CD1c-positive myeloid dendritic cell (primary cell): Measurements from ENCODE around the gene BDP1.
"Not testable (repeated sequence)": the region's sequence is repeated elsewhere in the genome, so short reads cannot be mapped to it uniquely, and the experiment has no call there.

Source experiments
- DNase-seq: peaks from one replicate; pipeline ENCODE4 v3.0.0-alpha.2; 2016; ENCODE audit errors: extremely low spot score

The BDP1 gene, protein sequence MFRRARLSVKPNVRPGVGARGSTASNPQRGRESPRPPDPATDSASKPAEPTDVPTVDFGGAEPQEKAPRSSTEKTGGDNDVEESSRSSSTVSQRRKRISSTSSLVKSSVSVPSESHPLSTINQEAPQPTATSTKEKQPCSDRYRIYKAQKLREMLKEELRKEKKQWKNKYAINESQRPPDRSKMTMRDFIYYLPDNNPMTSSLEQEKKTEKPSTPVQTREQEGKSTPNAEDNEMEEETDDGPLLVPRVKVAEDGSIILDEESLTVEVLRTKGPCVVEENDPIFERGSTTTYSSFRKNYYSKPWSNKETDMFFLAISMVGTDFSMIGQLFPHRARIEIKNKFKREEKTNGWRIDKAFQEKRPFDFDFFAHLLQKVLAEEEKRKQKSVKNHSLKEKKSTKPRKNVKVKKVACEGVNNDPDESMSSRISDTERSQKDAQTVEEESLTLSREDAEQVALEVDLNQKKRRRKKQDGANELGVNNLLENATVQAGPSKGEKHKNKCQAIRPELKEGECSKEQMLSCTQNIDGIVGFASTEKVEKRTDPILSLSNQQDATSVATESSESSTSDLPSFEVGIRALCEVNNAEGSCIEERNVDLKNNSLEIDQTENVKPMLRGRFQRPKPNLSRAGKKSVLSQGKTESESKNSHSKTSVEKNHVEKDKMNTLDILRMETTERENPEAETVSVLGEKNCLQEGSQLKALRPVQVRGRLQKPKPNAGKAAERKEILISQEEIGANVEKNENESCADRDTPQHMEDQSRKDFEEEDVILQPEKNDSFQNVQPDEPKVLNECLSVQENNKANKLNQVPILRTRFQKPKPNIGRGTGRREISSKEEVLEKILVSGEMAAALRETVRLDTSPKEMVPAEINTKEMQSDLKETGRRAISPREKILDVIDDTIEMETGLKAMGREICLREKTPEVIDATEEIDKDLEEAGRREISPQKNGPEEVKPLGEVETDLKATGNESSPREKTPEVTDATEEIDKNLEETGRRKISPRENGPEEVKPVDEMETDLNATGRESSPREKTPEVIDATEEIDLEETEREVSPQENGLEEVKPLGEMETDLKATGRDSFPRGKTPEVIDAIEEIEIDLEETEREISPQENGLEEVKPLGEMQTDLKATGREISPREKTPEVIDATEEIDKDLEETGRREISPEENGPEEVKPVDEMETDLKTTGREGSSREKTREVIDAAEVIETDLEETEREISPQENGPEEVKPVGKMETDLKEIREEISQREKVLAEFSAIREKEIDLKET (N-terminal part only)

DNA sequence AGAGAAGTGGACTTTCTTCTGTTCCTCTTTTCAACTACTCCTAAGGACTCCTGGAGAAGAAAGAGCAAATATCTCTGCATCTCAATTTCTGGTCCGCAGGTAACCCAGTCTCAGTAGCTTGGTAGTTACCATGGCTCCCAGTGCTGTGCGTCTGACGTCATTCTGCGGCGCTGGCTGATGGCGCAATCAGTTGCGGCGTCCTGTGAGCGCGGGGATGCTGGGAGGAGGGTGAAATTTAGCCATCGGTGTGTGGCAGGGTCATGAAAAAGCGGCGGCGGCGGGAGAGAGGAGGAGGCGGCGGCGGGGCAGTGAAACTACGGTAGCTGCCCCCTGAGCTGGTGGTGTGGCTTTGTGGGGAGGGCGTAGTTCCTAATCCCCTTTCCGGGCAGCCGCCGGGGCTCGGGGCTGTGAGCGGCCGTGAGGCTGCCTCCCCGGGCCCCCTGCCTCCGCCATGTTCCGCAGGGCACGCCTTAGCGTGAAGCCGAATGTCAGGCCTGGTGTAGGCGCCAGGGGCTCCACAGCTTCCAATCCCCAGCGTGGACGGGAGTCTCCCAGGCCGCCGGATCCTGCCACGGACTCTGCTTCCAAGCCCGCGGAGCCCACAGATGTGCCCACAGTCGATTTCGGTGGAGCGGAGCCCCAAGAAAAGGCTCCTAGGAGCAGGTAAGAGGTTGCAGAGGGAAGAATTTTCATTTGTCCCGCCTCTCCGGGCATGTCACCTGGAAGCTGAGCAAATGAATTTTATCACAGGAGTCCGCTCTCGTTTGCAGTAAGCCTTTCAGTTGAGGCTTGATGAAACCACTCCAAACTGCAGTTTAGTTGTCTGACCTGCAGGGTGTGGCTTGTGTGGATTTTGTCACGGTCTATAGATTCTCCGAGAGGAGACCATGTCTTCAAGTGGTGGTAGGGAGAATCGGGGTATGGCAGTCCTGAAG, at the start of gene BDP1:
BDP1 (plus strand) TSS at position 225 of the 935 bp plus-strand sequence; CDS start at position 452, 227 bp downstream.
- DNase-seq: peak; percentile 95

DNA sequence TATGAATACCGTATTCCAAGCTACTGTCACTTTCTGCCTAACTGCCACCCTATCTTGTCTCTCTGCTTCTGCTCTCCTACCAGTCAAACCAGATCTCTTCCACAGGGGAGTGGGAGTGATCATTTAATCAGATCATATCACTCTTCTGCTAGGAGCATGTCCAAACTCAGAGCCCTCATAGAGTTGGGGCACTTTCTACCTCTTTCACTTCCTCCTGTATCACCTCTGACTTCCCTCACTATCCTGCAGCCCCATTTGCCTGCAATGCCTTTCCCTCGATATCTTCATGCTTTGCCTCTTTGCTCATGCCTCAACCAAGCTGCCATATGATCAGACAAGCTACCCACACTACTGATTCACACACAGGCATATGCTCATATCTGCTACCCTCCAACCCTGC, 45.4 kb upstream of the BDP1 start:
- not testable (repeated sequence) for DNase-seq

DNA sequence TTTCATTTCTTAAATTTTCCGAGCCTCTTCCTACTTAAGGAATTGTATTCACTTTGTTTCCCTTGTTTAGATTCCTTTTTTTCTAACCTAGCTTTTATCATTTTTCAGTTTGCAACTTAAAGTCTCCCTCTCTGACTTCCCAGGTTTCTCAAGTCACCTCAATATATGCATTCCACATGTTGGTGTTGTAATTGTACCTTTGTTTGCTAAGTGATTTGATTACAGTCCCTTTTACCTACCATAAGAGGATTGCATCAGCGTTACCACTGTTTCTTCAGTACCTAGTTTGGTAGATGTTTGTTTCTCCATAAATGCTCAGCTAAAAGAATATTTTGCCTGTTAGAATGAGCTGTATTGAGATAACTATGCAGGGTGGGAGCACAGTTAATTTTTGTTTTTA, 39.8 kb upstream of the BDP1 start:
- not testable (repeated sequence) for DNase-seq

DNA sequence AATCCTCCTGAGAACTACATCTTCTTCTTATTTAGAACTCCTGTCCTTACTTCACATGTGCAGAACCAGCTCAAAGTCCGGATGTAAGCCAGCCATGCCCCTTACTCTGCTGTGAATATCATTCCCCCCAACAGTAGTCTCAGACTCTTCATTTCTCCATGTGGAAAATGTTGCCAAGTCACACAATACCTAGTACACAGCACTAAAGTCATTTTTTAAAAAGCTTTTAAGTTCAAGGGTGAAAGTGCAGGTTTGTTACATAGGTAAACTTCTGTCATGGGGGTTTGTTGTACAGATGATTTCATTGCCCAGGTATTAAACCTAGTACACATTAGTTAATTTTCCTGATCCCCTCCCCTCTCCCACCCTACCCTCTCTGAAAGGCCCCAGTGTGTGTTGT, 37.4 kb upstream of the BDP1 start:
- not testable (repeated sequence) for DNase-seq

DNA sequence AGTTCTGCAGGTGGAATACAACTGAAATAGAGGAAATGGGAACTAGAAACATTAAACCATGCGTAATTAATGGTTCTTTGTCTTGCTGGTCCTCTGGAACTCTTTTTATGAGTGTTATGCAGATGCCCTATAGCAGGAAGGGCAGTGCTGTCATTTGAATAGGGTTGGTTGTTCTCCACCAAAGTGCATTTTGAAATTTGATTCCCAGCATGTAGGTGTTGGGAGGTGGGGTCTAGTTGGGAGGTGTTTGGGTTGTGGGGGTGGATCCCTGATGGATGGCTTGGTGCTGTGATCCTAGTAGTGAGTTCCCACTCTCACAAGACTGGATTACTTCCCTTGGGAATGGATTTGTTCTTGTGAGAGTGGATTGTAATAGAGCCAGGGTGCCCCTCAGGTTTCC, 34.2 kb upstream of the BDP1 start:
- not testable (repeated sequence) for DNase-seq

DNA sequence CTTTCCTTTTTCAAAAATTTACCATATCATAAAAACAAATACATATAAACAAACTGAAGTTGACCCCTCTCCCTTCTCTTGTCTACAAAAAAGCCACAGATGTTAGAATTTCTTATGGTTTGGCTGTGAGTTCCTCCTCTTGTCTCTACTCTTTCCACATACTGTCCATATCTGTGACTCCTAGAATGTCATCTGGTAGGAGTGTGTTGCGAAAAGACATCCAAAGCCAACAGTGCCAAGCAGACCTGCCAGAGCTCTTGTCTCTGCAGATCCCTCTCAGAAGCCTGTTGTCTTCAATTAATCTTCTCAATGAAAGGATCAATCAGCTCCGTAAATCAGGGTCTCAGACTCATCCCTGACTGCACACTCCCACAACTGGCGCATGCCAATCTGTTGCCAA, 31.6 kb upstream of the BDP1 start:
- not testable (repeated sequence) for DNase-seq

DNA sequence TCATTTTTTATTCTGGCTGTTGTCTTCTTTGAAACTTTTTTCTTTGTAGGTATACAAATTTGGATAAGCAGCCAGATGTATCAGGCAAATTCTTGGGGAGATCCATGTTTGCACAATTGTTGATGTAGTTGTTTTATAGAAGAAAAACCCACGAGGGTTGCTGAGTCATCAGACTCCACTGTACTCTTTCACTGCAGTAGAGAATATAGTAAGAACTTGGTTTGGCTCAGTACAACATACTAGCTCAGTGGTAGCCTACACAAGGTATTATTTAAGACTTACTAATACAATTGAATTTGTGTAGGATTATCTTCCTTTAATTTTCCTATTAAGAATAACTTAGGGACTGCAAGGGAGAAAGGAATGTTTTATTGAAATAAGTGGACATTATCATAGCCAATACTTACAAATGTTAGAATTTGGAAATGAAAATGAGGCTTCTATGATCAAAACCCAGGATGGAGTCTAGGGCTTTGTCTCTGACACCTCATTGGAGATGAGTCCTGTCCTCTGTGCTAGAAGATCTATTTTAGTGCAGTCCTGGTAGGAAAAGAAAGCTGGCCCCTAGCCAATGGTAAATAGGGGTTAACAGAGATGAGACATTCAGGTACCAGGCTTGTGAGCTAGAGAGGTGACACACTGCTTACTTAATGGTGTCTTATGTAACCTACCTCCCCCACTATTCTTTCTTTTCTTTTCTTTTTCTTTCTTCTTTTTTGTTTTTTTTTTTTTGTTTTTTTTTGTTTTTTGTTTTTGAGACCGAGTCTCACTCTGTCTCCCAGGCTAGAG, 28.6 kb upstream of the BDP1 start:
- DNase-seq: not testable (repeated sequence)

DNA sequence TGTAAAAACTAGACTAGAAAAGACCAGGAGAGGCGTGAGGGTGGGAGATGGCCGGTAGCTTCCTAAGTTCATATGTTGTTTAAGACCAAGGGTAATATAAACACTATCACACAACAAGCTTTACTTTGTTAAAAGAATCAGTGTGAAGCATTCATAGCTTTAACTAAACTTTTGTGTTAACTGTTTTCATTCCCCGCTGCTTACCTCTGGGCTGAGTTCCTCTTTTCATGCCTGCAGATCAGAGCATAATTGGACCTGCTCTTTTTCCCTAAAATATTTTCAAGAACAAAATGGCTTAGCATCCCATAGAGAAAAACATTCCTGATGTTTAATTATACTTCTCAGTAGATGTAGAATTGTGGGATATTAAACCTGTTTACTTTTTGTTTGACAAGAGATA, 23.0 kb upstream of the BDP1 start:
- DNase-seq: not testable (repeated sequence)

DNA sequence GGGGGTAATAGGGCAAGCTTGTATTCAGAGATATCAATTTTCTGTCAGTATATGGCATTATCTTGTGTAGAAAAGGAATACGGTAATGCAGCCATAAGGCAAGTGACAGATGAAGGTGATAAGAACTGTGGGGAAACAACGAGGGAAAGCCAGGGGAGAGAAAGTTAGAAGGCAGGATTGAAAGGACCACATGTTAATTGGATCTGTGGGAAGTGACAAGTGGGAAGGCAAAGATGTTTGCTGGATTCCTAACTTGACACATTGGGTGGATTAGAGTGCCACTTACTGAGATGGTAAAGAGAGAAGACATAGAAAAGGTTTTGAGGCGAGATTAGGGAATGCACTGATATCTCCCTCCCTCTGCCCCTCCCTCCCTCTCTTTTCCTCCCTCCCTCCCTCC, 20.6 kb upstream of the BDP1 start:
- DNase-seq: not testable (repeated sequence)

DNA sequence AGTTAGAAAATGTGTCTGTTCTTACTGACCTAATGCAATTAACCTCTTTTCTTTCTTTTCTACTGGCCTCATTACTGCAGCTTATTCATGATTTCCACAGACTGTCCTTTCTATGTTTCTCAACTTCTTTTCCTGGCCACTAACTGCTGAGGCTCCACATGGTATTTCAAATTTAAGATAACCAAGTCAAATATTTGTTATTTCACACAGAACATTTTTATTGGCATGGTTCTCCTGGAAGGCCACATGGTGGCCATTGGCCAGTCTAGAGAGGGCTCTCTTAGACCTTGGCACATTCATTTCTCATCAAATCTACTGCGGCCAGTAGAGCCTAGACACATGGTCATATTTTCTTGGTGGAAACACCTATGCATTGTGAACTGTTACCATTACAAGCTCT, 13.9 kb upstream of the BDP1 start:
- DNase-seq: not testable (repeated sequence)

DNA sequence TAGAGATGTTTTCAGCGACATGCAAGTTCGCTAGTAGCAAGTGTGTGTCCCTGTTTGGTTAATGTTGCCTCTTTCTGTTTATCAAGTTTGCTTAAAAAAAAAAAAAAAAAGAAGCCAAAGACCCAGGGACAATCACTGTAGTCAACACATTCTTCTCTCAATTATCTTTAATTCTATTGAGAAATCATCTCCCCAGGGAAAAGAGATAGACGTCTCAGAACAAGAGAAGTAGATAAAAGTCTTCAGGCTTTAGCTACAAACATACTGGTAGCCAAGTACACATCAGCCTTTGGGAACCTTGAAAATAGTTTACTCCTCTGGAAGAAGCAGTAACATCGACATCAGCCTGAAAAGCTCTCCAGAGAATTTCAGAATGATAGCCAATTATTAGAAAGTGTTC, 11.6 kb upstream of the BDP1 start:
- not testable (repeated sequence) for DNase-seq

DNA sequence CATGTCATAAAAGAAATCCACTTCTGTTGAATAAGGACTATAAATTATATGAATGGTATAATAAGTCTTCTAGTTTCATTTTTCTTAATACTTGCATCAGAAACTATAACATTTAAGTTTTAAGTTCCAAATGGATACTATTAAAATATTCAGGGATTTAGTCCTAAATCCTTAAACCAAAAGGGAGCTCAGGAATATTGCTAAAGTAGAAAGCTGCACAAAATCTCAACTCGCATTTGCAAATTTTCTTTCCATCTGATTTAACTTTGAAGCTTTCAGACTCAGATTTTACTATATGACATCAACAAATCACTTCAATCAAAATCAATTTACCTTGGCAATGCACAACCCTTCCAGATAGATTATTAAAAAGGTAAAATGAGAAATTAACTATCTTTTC, 10.4 kb upstream of the BDP1 start:
- not testable (repeated sequence) for DNase-seq

DNA sequence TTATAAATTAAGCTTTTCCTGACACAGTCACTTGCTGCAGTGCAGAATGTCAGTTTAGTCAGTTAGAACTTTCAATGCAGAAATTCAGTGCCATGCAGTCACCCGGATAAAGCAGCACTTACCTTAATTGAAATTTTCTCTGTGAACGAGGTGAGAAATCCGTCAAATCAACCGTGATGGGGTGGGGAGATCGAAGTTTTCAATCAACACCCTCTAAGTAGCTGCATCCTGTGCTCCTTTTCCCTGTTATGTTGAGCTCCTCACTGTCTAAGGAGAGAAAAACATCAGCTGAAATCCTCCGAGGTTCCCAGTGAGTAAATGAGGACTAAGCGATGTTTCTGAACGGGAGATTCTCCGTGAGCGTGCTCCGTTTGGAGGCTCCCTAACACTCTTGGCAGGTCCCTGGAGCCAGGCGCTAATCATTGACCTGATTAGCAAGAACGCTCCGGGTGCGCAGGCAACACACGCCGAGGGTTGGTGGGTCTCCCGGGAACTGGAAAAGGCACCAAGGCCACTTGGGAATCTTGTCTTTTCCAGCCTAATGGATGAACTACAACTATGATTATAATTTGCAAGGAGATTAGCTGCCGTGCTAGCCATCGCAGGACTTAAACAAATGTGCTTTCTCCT, 9.8 kb upstream of the BDP1 start:
- not testable (repeated sequence) for DNase-seq

DNA sequence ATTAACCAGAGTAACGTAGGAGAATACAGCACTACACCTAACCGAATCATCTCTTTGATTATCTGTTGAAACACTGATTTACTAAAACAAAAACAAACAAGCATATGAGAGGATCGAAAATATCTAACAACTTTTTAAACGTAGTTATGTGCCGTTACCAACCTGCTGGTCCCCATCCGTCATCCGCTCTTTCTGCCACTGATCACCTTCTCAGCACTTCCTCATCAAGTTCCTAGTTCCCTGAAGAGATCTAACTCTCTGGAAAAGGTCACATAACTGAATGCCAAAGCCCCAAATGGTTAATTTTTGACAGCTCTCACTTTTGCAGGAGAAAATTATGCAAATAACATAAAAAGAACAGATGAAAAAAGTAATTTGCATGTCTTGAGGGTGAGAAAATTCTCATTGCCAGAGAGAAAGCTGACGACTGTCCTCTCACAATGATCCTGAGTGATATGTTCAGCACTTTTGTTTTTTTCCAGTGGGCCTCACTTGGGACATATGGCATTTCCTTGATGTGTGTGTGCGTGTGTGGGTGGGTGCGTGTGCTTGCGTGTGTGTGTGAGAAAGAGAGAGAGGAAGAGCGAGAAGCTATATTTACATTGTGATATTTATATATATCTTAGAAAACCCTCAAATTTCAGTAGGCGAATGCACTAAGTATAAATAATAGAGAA, 8.8 kb upstream of the BDP1 start:
- not testable (repeated sequence) for DNase-seq

DNA sequence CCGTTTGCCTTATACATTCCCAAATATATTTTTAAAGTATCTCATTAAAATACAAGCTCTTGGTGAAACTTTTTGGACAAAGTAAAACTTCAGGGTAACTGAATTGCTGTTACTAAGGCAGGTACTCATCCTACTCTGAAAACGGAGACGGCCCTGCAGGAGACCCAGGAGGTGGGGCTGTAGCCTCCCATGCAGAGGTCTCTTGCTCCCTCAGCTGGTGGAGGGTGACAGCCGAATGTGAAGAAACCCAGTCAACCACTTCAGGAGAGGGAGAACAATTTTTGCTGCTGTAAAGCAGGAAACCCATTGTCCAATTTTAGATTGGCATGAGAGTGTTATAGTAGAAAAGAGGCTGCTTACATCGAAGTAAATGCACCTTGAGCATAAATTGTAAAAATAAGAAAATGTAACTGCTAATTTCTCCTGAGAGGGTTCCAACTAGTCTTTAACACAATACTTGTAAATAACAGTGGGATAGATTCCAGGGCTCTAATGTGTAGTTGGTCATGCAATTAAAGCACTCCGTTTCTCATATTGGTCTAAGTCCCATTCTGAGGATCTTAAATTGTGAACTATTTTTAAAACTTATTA, 8.1 kb upstream of the BDP1 start:
- not testable (repeated sequence) for DNase-seq

DNA sequence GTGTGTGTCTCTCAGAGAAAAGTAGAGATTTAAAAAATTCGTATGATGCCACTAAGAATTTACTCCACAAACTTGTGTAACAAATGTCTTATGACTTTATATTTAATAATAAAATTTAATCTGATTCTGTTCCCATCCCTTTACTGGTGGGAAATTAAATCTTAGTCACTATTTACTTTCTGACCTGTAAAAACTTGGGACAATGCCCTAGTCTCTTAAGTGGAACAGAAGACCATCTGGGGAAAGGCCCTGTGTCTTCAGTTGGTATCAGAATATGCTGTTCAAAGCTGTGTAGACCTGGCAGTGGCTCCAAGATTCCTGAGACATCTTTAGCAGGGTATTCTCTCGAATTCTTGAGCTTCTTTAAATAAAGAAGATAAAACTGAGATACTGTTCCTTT, 2.6 kb upstream of the BDP1 start:
- no peak for DNase-seq

DNA sequence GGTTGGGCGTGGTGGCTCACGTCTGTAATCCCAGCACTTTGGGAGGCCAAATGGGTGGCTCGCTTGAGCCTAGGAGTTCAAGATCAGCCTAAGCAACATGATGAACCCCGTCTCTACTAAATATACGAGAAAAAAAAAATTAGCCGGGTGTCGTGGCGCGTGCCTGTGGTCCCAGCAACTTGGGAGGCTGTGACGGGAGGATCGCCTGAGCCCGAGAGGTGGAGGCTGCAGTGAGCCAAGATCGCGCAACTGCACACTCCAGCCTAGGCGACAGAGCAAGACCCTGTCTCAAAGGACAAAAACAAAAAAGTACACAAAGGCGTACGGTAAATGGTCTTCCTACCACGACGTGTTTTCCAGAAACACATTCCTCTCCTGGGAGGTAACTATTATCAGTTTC, 538 bp upstream of the BDP1 start:
- DNase-seq: no peak

DNA sequence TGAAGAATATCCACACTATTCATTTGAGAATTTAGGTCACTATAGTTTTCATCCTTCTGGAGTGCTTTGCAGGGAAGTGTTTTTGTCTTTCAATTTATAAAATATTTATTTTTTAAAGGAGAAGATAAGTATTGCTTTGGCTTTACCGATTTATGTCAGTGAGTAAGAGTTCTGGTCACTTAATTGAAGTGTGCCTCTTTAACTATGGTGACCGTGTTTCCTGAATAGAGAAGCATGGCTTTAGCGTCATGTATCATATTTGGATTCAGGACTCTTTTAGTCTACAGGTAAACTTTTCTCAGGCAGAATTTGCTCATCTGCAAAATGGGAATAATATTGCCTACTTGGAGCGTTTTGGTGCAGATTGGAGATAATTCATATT, 902 bp downstream of the BDP1 start:
- DNase-seq: no peak

DNA sequence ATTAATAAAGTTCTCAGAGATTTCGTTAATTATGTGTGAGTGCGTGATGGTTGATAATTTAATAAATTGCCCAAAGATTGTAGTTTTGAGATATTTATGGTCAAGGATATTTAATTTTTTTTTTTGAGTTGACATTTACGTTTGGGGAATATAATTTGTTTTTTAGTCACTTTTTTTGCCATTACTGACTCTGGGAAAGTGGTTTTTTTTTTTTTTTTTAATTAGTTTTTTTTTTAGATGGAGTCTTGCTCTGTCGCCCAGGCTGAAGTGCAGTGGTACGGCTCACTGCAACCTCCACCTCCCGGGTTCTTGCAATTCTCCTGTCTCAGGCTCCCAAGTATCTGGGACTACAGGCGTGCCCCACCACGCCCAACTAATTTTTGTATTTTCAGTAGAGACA, 1.7 kb downstream of the BDP1 start:
- DNase-seq: no peak
